Subcutaneous adipose tissue (tissue), 4 donors: Measurements from ENCODE around the gene NR2C2AP. TPM values are rescaled to one million over a fixed set of nuclear protein-coding genes. Genes with fewer than 3 reads are reported as not detected.

Source experiments
- total RNA-seq, 4 donors: library from RNA; depleted of rRNA; stranded (reverse); fragments of >200 nt; gene quantifications; one replicate each; pipeline ENCODE4 v1.1.0, GENCODE V29; 2016
- TF ChIP-seq, protein P1 (sequence below): fragments of 450-650 bp; IDR thresholded peaks from one replicate; pipeline ENCODE4 v1.5.1; 2016; ENCODE audit warnings: low read depth, mild to moderate bottlenecking, control low read depth, antibody characterized with exemption, moderate library complexity

Gene NR2C2AP
- total RNA-seq, 4 donors from 2014 or later = 7.0 to 16.3 (median 11.9) TPM

DNA sequence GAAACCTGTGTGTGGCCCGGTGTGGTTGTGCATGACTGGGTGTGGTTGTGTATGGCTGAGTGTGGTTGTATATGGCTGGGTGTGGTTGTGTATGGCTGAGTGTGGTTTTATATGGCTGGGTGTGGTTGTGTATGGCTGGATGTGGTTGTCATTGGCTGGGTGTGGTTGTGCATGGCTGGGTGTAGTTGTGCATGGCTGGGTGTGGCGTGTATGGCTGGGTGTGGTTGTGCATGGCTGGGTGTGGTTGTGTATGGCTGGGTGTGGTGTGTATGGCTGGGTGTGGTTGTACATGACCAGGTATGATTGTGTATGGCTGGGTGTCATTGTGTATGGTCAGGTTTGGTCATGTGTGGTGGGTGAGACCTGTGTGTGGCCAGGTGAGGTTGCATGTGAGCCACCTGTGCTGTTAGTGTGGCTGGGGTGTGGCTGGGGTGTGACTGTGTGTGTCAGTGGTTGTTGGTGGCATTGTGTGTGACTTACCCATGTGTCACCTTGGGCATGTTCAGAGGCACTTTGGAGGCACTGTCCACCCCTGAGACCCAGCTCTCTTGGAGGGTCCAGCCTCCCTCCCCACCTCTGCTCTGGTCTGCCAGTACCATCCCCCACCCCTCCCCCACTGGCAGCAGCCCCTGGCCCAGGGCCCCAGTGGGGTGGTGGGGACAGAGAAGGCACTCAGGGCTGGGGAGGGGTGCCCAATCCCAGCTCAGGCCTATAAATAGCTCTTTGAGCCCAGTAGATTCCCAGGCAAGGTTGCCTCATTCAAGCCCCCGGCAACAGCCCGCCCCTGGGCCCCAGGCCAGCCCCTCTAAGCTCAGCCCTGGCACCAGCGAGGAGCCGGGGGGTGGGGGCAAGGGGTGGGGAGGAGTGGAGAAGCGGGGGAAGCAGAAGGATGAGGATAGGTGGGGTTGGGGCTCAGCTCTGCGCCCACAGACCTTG is 4.7 kb upstream of the NR2C2AP start:
- TF ChIP-seq, protein P1, sequence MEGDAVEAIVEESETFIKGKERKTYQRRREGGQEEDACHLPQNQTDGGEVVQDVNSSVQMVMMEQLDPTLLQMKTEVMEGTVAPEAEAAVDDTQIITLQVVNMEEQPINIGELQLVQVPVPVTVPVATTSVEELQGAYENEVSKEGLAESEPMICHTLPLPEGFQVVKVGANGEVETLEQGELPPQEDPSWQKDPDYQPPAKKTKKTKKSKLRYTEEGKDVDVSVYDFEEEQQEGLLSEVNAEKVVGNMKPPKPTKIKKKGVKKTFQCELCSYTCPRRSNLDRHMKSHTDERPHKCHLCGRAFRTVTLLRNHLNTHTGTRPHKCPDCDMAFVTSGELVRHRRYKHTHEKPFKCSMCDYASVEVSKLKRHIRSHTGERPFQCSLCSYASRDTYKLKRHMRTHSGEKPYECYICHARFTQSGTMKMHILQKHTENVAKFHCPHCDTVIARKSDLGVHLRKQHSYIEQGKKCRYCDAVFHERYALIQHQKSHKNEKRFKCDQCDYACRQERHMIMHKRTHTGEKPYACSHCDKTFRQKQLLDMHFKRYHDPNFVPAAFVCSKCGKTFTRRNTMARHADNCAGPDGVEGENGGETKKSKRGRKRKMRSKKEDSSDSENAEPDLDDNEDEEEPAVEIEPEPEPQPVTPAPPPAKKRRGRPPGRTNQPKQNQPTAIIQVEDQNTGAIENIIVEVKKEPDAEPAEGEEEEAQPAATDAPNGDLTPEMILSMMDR = no peak

DNA sequence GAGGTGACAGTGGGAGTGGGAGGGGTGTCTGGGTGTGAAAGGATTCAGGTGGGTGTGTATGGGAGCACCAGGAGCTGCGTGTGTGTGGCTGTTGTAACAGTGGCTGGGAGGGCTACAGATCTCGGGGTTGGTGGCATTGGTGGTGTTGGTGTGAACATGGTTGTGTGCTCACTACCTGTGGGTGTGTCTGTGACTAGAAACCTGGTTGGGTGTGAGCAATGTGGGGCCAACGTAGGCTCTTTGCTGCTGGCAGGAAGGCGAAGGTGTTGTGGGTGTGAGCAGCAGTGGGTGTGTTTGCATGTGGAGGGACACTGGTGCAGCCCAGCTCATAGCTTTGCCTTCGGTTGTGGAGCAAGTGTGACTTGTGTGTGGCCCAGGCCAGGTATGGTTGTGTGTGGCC is 3.7 kb upstream of the NR2C2AP start:
- TF ChIP-seq, protein P1 = no peak

DNA sequence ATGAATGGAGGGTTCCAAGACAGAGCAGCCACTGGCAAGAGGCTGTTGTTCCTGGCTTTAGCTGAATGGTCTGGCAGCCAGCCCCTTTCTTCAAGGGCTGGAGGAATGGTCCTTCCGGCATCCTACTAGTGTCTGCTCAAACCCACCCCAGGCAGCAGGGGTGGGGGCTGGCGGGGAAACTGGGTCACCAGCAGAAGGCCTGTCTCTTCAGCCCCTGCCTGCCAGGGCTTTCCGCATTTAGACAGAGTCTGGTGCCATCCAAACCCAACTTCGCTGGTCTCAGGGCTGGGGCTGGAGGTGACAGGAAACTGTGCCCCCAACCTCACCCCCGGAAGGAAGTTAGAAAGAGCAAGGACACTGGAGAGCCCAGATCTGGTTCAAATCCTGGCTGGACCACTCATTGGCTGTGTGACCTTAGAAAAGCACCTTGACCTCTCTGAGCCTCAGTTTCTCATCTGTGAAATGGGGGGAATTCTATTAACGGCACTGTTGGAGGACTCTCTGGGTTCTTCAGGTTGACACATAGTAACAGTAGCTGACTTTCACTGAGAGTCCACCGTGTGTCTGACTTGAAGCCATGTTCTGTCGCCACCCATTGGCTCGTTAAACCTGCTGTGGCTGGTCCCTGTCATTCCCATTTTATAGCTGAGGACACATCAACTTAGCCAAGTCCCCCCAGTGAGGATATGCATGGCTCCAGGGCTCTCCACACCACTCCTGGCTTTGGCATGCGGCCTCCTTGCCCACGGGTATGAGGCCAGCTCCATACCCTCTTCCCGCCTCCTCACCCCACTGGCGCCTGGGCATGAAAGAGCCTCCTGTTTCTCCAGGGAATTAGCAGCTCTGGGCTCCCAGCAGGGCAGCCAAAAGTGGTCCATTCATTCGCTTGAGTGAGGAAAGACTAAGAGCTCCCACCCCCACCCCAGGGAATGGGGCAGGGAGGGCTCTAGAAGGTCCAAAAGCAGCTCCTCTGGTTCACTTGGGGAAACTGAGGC is 2.5 kb upstream of the NR2C2AP start:
- TF ChIP-seq, protein P1 = no peak

DNA sequence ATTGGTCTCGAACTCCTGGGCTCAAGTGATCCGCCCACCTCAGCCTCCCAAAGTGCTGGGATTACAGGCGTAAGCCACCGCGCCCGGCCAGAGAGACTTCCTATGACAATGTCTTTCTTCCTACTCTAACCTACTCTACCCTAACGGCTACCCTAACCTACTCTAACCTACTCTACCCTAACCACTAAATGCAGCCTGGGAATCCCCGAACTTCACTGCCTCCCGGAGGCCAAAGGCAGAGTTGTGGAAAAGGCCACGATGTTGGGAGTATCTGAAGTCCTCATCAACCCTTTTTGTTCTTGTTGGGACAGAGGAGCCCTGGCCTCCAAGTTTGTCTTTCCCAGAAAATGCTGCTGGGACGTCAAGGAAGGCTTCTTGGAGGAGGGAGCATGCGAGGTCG is 967 bp upstream of the NR2C2AP start:
- TF ChIP-seq, protein P1 = no peak

GRCh38 chr19:19202707-19203011 is 555 bp downstream of the NR2C2AP start:
- TF ChIP-seq, protein P1 = no peak

DNA sequence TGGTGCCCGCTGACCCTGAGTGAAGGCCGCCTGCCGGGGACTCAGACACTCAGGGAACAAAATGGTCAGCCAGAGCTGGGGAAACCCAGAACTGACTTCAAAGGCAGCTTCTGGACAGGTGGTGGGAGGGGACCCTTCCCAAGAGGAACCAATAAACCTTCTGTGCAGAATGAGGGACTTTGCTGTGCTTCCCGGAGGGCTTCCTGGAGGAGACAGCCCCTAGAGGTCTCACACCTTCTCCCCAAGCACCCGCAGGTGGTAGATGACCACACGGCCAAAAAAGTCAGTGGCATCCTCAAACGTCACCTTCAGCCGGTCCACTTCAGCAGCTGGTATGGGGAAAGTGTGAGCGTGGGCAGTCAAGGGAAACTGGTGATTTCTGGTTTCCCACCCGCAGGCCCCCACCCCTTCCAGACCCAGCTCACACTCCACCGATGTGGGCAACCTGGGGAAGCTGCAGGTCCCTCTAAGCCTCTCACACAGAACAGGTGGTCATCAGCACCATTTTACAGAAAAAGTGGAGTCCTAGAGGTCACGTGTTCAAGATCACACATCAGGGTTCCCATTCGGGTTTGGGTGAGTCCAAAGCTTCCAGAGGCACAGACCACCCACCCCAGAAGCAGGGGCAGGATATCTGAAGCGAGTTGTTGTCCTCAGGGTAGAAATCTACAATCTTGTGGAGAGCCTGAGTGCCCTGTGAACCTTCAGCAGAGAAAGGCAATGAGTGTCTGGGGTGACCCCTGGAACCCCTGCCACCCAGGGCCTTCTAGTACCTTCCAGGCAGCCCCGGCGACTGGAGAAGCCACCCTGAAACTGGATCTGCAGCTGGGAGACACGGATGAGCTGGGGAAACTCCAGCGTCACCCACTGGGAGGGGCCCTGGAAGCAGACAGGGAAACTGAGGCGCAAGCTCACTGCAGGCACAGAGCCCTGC is 1.2 kb downstream of the NR2C2AP start:
- TF ChIP-seq, protein P1 = no peak
